CMK (cell line): ENCODE data around the gene CCDC106.

ENCODE experiments used
- DNase-seq: peaks from one replicate; pipeline ENCODE4 v3.0.0-alpha.2; 2010; ENCODE audit warnings: low read depth

Gene CCDC106

DNA sequence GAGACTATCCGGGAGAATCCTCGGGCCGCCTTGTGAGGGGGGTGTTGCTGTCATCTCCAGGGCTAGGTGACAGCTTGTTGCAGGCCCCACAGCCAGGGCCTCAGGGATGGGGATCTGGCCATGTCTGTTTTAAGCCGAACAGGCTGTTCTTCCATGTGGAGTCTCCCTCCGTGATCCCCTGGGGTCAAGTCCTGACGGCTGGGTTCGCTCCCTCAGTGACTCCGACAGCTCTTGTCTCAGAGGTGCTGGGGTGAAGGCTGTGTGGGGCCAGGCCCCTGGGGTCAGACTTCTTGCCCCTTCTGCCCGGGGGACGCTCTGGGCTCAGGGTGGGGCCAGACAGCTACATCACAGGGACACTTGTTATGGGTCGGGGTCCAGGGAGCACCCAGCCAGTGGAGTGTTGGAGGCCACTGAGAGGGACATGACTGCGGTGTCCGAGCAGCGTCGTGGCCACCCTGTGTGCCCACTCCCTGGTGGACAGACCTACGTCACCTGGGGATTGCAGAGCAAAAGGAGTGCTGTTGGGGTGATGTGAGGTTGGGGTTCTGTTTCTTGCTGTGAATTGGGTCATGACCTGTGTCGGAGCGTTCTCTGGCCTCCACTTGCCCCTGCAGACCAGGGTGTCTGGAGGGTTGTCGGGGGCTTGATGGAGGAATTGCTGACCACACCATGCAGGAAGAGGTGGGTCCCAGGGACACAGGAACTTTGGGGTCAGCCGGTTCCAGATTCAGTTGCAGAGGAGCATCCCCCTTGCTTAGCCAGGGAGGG is 48.5 kb downstream of the CCDC106 start:
- no peak for DNase-seq

DNA sequence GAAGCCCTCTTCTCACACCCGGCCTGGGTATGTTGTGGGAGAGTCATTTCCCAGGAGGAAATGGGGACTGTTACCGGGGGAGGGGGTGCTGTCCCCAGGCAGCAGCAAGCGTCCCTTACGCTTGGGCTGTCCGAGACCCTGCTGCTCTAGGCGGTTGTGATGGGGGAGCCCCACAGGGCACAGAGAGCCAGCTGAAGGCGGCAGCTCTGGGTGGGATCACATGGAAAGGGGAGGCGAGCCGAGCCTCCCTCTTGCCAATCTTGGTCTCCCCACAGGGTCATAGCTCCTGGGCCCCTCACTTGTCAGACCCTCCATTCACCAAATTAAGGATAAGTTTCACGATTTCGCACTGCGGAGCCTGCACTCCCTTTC is 49.0 kb downstream of the CCDC106 start:
- no peak for DNase-seq

DNA sequence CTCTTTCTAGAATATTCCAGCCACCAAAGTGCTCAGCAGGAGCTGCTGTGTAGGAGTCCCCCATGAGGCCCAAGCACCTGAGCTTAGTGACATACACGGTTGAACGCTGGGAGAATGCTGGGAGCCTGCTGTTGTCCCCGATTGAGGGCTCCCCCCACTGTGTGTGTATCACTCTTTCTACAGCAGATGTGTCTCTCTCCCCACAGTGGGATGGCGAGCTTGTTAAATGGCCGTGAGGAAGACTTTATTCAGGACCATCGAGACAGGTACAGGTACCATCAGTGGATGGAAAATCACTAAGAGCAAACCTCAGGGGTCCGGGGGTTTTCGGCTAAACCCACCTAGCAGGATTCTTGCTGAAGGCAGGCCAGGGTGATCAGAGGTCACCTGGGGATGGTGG is 49.7 kb downstream of the CCDC106 start:
- no peak for DNase-seq

DNA sequence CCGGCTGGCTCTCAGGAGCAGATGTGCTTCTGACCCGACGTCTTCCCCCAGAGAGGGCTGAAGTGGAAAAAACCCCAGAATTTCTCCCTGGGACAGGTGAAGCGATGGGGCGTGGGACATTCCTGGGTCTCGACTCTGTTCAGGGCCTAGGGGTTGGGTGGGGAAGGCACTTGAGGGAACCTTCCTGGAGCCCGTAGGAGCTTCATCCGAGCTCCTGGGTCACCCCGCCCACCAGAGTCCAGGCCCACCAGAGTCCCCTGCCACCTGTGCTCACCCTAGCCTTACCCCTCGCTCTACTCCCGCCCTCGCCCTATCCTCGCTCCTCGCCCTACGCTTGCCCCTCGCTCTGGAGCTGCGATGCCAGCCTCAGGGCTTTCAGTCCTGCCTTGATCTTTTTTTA is 50.2 kb downstream of the CCDC106 start:
- DNase-seq, result no peak

DNA sequence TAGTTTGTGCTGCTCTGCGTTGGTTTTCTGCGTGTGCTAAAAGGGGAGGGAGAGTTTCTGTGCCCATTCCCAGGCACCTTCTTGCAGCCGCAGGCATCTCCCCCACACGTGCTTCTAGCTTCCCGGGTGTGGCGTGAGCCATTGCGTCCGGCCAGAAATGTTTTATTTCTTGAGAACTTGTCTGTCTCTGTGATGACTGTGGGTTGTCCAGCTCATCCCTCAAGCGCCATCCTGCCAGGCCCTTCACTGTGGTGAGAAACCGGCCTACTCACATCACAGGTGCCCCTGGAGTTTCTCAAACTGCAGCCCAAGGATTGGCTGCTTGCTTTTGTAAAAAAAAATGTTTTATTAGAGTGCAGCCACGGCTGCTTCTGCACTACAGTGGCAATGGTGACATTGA is 51.2 kb downstream of the CCDC106 start:
- no peak for DNase-seq

DNA sequence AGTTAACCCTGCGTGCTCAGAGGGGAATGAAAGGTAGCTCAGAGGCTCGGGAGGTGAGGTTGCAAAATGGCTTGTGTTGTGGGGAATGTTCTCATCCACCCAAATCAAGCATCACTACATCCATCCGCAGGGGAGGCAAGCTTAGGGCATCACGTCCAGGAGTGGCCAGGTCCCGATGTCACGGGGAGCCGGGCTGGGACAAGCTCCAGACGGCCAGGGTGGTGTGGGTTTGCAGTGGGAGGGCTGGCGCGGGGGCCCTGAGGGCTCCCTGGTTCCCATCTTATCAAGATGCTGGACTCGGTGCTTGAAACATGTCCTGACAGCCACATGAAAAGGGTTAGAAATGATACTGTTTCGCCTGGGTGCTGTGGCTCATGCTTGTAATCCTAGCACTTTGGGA is 52.8 kb downstream of the CCDC106 start:
- no peak for DNase-seq

DNA sequence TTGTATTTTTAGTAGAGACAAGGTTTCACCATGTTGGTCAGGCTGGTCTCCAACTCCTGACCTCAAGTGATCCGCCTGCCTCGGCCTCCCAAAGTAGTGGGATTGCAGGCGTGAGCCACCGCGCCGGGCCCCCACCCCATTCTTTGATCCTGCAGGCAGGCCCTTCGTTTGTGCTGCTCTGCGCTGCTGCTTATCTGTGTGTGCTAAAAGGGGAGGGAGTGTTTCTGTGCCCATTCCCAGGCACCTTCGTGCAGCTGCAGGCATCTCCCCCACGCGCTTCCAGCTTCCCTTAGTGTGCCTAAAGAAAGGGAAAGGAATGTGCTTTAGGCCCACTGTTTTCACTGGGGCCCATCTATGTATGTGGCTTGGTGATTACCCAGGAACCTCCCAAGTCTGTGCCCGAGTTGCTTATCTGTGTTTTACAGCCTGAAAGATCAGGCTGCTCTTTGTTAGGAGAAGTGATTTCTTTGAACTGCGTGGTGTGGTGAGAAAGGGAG is 54.2 kb downstream of the CCDC106 start:
- peak; percentile 88 for DNase-seq
